Prostate gland (tissue), 2 donors: ENCODE measurements around the gene PLK5.

Experiments used
- CTCF ChIP-seq, 4 experiments: fragments of 200-600 bp in 2 of 4; fragments of 450-650 bp in 2 of 4; sonication (generic) in 2 of 4; IDR thresholded peaks; 1 replicate in 3 of 4; 2 replicates in 1 of 4; pipeline ENCODE4 v1.5.1; 2016 to 2019; ENCODE audit warnings: antibody characterized with exemption in 4 of 4, mild to moderate bottlenecking in 2 of 4, moderate library complexity in 2 of 4
- POLR2A ChIP-seq: fragments of 450-650 bp; IDR thresholded peaks from one replicate; pipeline ENCODE4 v1.6.1; 2016; ENCODE audit warnings: antibody characterized with exemption, mild to moderate bottlenecking

GRCh38 chr19:1572795-1573194 is 48.9 kb downstream of the PLK5 start:
- TF ChIP-seq CTCF (IDR thresholded peaks at IDR 0.05) (no peak), POLR2A (no peak)
